HL-60 (cell line): ENCODE data around the gene APMAP.

Experiments
- GABPA ChIP-seq: IDR thresholded peaks from 2 replicates; pipeline ENCODE4 v1.6.1; 2012; ENCODE audit warnings: low read depth
- POLR2AphosphoS5 ChIP-seq: IDR thresholded peaks from 2 replicates; pipeline ENCODE4 v1.6.1; 2012; ENCODE audit warnings: low read depth
- TF ChIP-seq, protein P1 (sequence below): IDR thresholded peaks from one replicate; pipeline ENCODE4 v1.5.1; 2011; ENCODE audit warnings: low read length, control low read depth, inconsistent platforms; ENCODE audit not compliant: insufficient read depth

DNA sequence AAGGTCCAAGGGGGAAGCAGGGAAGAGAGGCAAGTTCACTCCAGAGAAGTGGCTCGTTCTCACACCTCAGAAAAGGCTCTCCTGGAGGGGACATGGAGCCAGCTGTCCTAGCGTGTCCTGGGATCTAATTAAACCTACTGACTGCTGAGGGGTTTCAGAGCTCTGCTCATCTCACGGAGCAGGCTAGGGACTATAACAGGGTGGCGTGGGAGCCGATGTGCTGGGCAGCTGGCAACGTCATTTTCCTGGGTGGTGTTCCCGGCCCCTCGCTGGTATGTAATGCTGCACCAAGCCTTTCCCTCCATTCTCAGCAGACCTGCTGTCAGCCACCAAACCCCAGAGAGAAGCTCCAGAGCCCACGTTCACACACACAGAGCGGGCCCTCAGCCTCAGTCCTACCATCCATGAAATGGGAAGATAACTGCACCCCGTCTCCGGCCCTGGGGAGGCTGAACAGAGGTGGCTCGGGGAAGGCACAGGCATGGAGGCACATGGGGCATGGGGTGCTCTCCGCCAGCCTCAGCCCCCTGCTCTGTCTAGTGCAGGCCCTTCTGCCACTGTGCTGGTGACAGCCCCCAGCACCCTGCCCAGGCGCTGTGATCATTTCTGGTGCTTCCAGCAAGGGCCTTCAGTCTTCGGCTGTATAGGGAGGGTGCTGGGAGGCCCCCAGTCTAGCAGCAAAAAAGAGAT, 41.6 kb downstream of the APMAP start:
- TF ChIP-seq, protein P1, sequence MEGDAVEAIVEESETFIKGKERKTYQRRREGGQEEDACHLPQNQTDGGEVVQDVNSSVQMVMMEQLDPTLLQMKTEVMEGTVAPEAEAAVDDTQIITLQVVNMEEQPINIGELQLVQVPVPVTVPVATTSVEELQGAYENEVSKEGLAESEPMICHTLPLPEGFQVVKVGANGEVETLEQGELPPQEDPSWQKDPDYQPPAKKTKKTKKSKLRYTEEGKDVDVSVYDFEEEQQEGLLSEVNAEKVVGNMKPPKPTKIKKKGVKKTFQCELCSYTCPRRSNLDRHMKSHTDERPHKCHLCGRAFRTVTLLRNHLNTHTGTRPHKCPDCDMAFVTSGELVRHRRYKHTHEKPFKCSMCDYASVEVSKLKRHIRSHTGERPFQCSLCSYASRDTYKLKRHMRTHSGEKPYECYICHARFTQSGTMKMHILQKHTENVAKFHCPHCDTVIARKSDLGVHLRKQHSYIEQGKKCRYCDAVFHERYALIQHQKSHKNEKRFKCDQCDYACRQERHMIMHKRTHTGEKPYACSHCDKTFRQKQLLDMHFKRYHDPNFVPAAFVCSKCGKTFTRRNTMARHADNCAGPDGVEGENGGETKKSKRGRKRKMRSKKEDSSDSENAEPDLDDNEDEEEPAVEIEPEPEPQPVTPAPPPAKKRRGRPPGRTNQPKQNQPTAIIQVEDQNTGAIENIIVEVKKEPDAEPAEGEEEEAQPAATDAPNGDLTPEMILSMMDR: no peak
- TF ChIP-seq POLR2AphosphoS5: no peak
- TF ChIP-seq GABPA: no peak
